Neural cell (in vitro differentiated cells): ENCODE data around the gene FARP2. TPM values are rescaled to one million over a fixed set of nuclear protein-coding genes. Genes with fewer than 3 reads are reported as not detected.

Experiments
- H2AFZ ChIP-seq: fragments of 200-600, 300-800 bp; sonication (generic), shearing (Covaris generic); 2 replicates; pipeline ENCODE4 v1.6.0; 2014; ENCODE audit warnings: low read depth, mild to moderate bottlenecking, antibody characterized with exemption, low read length, moderate library complexity
- H3F3A ChIP-seq: fragments of 200-600 bp; shearing (Covaris generic); 2 replicates; pipeline ENCODE4 v1.6.1; 2016; ENCODE audit warnings: mild to moderate bottlenecking, moderate library complexity, mixed read lengths, antibody characterized with exemption, low read length; ENCODE audit not compliant: insufficient read depth, poor library complexity, severe bottlenecking
- H3K27ac ChIP-seq: fragments of 200-600, 300-800 bp; sonication (generic), shearing (Covaris generic); 2 replicates; pipeline ENCODE4 v1.5.1; 2014; ENCODE audit warnings: mild to moderate bottlenecking, low read length, moderate library complexity
- H3K27me3 ChIP-seq: fragments of 300-800, 200-600 bp; sonication (generic), shearing (Covaris generic); 2 replicates; pipeline ENCODE4 v1.6.0; 2014; ENCODE audit warnings: mild to moderate bottlenecking, low read depth, low read length, moderate library complexity; ENCODE audit not compliant: insufficient read depth
- H3K36me3 ChIP-seq: fragments of 300-800, 200-600 bp; sonication (generic), shearing (Covaris generic); 2 replicates; pipeline ENCODE4 v1.5.1; 2014; ENCODE audit warnings: mild to moderate bottlenecking, antibody characterized with exemption, low read length, moderate library complexity; ENCODE audit not compliant: insufficient read depth
- H3K4me2 ChIP-seq: fragments of 300-800, 200-600 bp; sonication (generic), shearing (Covaris generic); 2 replicates; pipeline ENCODE4 v1.6.0; 2014; ENCODE audit warnings: mild to moderate bottlenecking, low read length
- H3K4me3 ChIP-seq: fragments of 300-800, 200-600 bp; sonication (generic), shearing (Covaris generic); 2 replicates; pipeline ENCODE4 v1.5.1; 2014; ENCODE audit warnings: mild to moderate bottlenecking, low read length, moderate library complexity
- H3K79me2 ChIP-seq: fragments of 200-600 bp; shearing (Covaris generic); replicated peaks from 2 replicates; pipeline ENCODE4 v1.6.0; 2014; ENCODE audit warnings: mild to moderate bottlenecking, low read length, moderate library complexity; ENCODE audit not compliant: insufficient read depth
- H3K9ac ChIP-seq: fragments of 300-800, 200-600 bp; sonication (generic), shearing (Covaris generic); 2 replicates; pipeline ENCODE4 v1.6.1; 2016; ENCODE audit warnings: mild to moderate bottlenecking, low read length, mixed read lengths
- H3K9me2 ChIP-seq: fragments of 200-600 bp; shearing (Covaris generic); 2 replicates; pipeline ENCODE4 v1.6.1; 2016; ENCODE audit warnings: mild to moderate bottlenecking, low read length, mixed read lengths; ENCODE audit not compliant: insufficient read depth
- H3K9me3 ChIP-seq: fragments of 200-600, 300-800 bp; sonication (generic), shearing (Covaris generic); 2 replicates; pipeline ENCODE4 v1.6.1; 2016; ENCODE audit warnings: mild to moderate bottlenecking, mixed run types, low read length, moderate library complexity, mixed read lengths
- H4K20me1 ChIP-seq: fragments of 200-600 bp; shearing (Covaris generic); 2 replicates; pipeline ENCODE4 v1.6.1; 2016; ENCODE audit warnings: mild to moderate bottlenecking, mixed run types; ENCODE audit not compliant: insufficient read depth
- CTCF ChIP-seq: fragments of 450-650 bp; IDR thresholded peaks from 2 replicates; pipeline ENCODE4 v1.5.1; 2014; ENCODE audit warnings: antibody characterized with exemption, mild to moderate bottlenecking, moderate library complexity; ENCODE audit not compliant: poor library complexity, severe bottlenecking
- EP300 ChIP-seq: fragments of 450-650 bp; conservative IDR thresholded peaks from 2 replicates; pipeline ENCODE4 v1.6.1; 2014; ENCODE audit warnings: antibody characterized with exemption, mild to moderate bottlenecking, moderate library complexity; ENCODE audit not compliant: poor library complexity, severe bottlenecking
- EZH2 ChIP-seq: fragments of 200-600, 300-800 bp; shearing (Covaris generic), sonication (generic); IDR thresholded peaks from 2 replicates; pipeline ENCODE4 v1.6.1; 2014; ENCODE audit warnings: antibody characterized with exemption, low read length, borderline replicate concordance, mild to moderate bottlenecking; ENCODE audit not compliant: insufficient read depth, poor library complexity, severe bottlenecking
- MXI1 ChIP-seq: fragments of 450-650 bp; conservative IDR thresholded peaks from 2 replicates; pipeline ENCODE4 v1.6.1; 2014; ENCODE audit warnings: antibody characterized with exemption, mild to moderate bottlenecking; ENCODE audit not compliant: poor library complexity, severe bottlenecking
- POLR2AphosphoS5 ChIP-seq: IDR thresholded peaks from 2 replicates; pipeline ENCODE4 v1.6.1; 2012
- RAD21 ChIP-seq: fragments of 450-650 bp; conservative IDR thresholded peaks from 2 replicates; pipeline ENCODE4 v1.6.1; 2014; ENCODE audit warnings: antibody characterized with exemption, mild to moderate bottlenecking, moderate library complexity
- REST ChIP-seq: IDR thresholded peaks from 2 replicates; pipeline ENCODE4 v1.6.1; 2012; ENCODE audit warnings: borderline replicate concordance
- SMC3 ChIP-seq: fragments of 450-650 bp; conservative IDR thresholded peaks from 2 replicates; pipeline ENCODE4 v1.6.1; 2014; ENCODE audit warnings: antibody characterized with exemption, mild to moderate bottlenecking, moderate library complexity; ENCODE audit not compliant: poor library complexity
- TAF1 ChIP-seq: IDR thresholded peaks from 2 replicates; pipeline ENCODE4 v1.6.1; 2012; ENCODE audit warnings: low read depth
- polyA plus RNA-seq: library from polyadenylated mRNA; depleted of rRNA; stranded (reverse); fragments of >200 nt; gene quantifications from 2 replicates; pipeline ENCODE4 v1.2.3, GENCODE V29; 2014

Gene FARP2
- polyA plus RNA-seq, 1 donor from 2014 or later = 13.3 TPM

- H3K9ac ChIP-seq = no peak overlapping the region
- no peaks in the 10 kb centered on the region for H3K27me3 ChIP-seq
- no peaks in the 10 kb centered on the region for H3K9me3 ChIP-seq
- no peak overlapping the region for H2AFZ ChIP-seq
- no peak overlapping the region for H3K27ac ChIP-seq
- H3K4me3 ChIP-seq = no peak overlapping the region
- H3K9me2 ChIP-seq = no peaks in the 10 kb centered on the region
- no peak for TF ChIP-seq RAD21
- TF ChIP-seq EP300 = no peak
- no peak for TF ChIP-seq SMC3
- TF ChIP-seq REST = no peak
- no peak for TF ChIP-seq EZH2
- TF ChIP-seq POLR2AphosphoS5 = no peak
- TF ChIP-seq MXI1 = no peak
- no peak for TF ChIP-seq CTCF
- no peak for TF ChIP-seq TAF1
- peaks cover 7% of the 10 kb centered on the region for H4K20me1 ChIP-seq
- no peaks in the 10 kb centered on the region for H3K36me3 ChIP-seq
- peaks cover 14% of the 10 kb centered on the region for H3K79me2 ChIP-seq
- H3K4me2 ChIP-seq = no peak overlapping the region
- no peaks in the 10 kb centered on the region for H3F3A ChIP-seq
Measured at GRCh38 chr2:241501551-241501950, 145.5 kb downstream of the FARP2 start.

- TF ChIP-seq EZH2 = no peak
- no peak overlapping the region for H3K27ac ChIP-seq
- no peaks in the 10 kb centered on the region for H3K36me3 ChIP-seq
- no peak overlapping the region for H2AFZ ChIP-seq
- no peak overlapping the region for H3K4me2 ChIP-seq
- H3K79me2 ChIP-seq = peaks cover 20% of the 10 kb centered on the region
- no peak overlapping the region for H3K9ac ChIP-seq
- H4K20me1 ChIP-seq = peaks cover 7% of the 10 kb centered on the region
- H3K27me3 ChIP-seq = no peaks in the 10 kb centered on the region
- H3K9me3 ChIP-seq = no peaks in the 10 kb centered on the region
- H3F3A ChIP-seq = no peaks in the 10 kb centered on the region
- H3K9me2 ChIP-seq = no peaks in the 10 kb centered on the region
- H3K4me3 ChIP-seq = no peak overlapping the region
Measured at GRCh38 chr2:241502281-241502680, 146.2 kb downstream of the FARP2 start.

GRCh38 chr2:241503776-241504392 is 147.8 kb downstream of the FARP2 start:
- H3K9me2 ChIP-seq = no peaks in the 10 kb centered on the region
- H4K20me1 ChIP-seq = peaks cover 7% of the 10 kb centered on the region
- no peaks in the 10 kb centered on the region for H3K27me3 ChIP-seq
- no peak overlapping the region for H2AFZ ChIP-seq
- TF ChIP-seq CTCF = no peak
- no peak for TF ChIP-seq MXI1
- TF ChIP-seq RAD21 = no peak
- no peak for TF ChIP-seq EP300
- TF ChIP-seq EZH2 = no peak
- TF ChIP-seq TAF1 = no peak
- TF ChIP-seq REST = no peak
- no peak for TF ChIP-seq SMC3
- TF ChIP-seq POLR2AphosphoS5 = no peak
- no peak overlapping the region for H3K4me2 ChIP-seq
- H3K9me3 ChIP-seq = no peaks in the 10 kb centered on the region
- H3K36me3 ChIP-seq = no peaks in the 10 kb centered on the region
- no peak overlapping the region for H3K4me3 ChIP-seq
- no peak overlapping the region for H3K9ac ChIP-seq
- peaks cover 27% of the 10 kb centered on the region for H3K79me2 ChIP-seq
- H3K27ac ChIP-seq = no peak overlapping the region
- H3F3A ChIP-seq = no peaks in the 10 kb centered on the region
